Endothelial cell of umbilical vein (primary cell): ENCODE data around the gene DLGAP4. TPM values are rescaled to one million over a fixed set of nuclear protein-coding genes. Genes with fewer than 3 reads are reported as not detected.

ENCODE experiments used
- BruUV-seq: library from RNA; stranded (reverse); fragments of 400-500 nt; replicated peaks from 2 replicates; lab custom pipeline; 2021; lab: Mats Ljungman, UMichigan
- CTCF ChIA-PET: fragments of 300-600, 350-600 bp; sonication (Branson Sonifier 250); formaldehyde crosslinking; loops from one replicate; lab custom pipeline; 2021; ENCODE audit warnings: antibody characterized with exemption, inconsistent platforms; lab: Charles Lee
- POLR2A ChIA-PET: fragments of 300-600, 350-600 bp; sonication (Branson Sonifier 250); formaldehyde crosslinking; loops from one replicate; lab custom pipeline; 2021; ENCODE audit warnings: antibody characterized with exemption, inconsistent platforms; lab: Charles Lee
- DNase-seq: peaks from one replicate; pipeline ENCODE4 v3.0.0-alpha.2; 2011; ENCODE audit warnings: low read depth, low spot score
- FAIRE-seq: peaks from 2 replicates; lab custom pipeline; 2011; peaks lifted over from hg19 to GRCh38; lab: Jason Lieb, UNC
- H2AFZ ChIP-seq: 2 replicates; pipeline ENCODE4 v1.6.0; 2012; ENCODE audit warnings: low read depth, low read length, control low read depth, inconsistent platforms
- H3K27ac ChIP-seq: 2 replicates; pipeline ENCODE4 v1.5.1; 2011; ENCODE audit warnings: low read depth, mild to moderate bottlenecking, control low read depth, low read length, moderate library complexity; ENCODE audit not compliant: insufficient read depth
- H3K27me3 ChIP-seq, 2 experiments: 2 replicates each; pipeline versions ENCODE4 v1.6.0 to v1.6.1; 2011; ENCODE audit warnings: low read length in 2 of 2, mixed read lengths in 1 of 2; ENCODE audit not compliant: control insufficient read depth in 2 of 2, insufficient read depth in 2 of 2
- H3K36me3 ChIP-seq, 2 experiments: 2 replicates in 1 of 2; 3 replicates in 1 of 2; pipeline ENCODE4 v1.5.1; 2011; ENCODE audit warnings: low read length in 2 of 2, mild to moderate bottlenecking in 1 of 2, moderate library complexity in 1 of 2; ENCODE audit not compliant: control insufficient read depth in 2 of 2, insufficient read depth in 2 of 2; ENCODE audit errors: extremely low read depth in 1 of 2
- H3K4me1 ChIP-seq: 3 replicates; pipeline ENCODE4 v1.5.1; 2011; ENCODE audit warnings: mild to moderate bottlenecking, low read length; ENCODE audit not compliant: control insufficient read depth, insufficient read depth; ENCODE audit errors: extremely low read depth
- H3K4me2 ChIP-seq: 2 replicates; pipeline ENCODE4 v1.6.1; 2011; ENCODE audit warnings: low read length, control low read depth, mixed read lengths; ENCODE audit not compliant: insufficient read depth
- H3K4me3 ChIP-seq, 3 experiments: fragments of 200-600 bp in 1 of 3; sonication (generic), shearing (Covaris generic) in 1 of 3; replicated peaks in 1 of 3; 2 replicates each; pipeline ENCODE4 v1.5.1; 2011 to 2016; ENCODE audit warnings: control low read depth in 3 of 3, low read length in 3 of 3, mild to moderate bottlenecking in 2 of 3, inconsistent platforms in 1 of 3, low read depth in 1 of 3, moderate library complexity in 1 of 3; ENCODE audit not compliant: insufficient read depth in 1 of 3
- H3K79me2 ChIP-seq: 2 replicates; pipeline ENCODE4 v1.6.0; 2012; ENCODE audit warnings: low read length, inconsistent platforms; ENCODE audit not compliant: control insufficient read depth, insufficient read depth
- H3K9ac ChIP-seq: replicated peaks from 2 replicates; pipeline ENCODE3; 2011; ENCODE audit warnings: low read length, control low read depth; ENCODE audit not compliant: insufficient read depth; ENCODE audit errors: extremely low read depth
- H3K9me1 ChIP-seq: replicated peaks from 3 replicates; pipeline ENCODE4 v1.6.0; 2011; ENCODE audit warnings: mild to moderate bottlenecking, low read length; ENCODE audit not compliant: control insufficient read depth, insufficient read depth; ENCODE audit errors: extremely low read depth
- H3K9me3 ChIP-seq: replicated peaks from 2 replicates; pipeline ENCODE4 v1.5.1; 2012; ENCODE audit warnings: low read length, inconsistent platforms; ENCODE audit not compliant: control insufficient read depth, insufficient read depth
- H4K20me1 ChIP-seq: replicated peaks from 2 replicates; pipeline ENCODE3; 2011; ENCODE audit warnings: mild to moderate bottlenecking, low read length; ENCODE audit not compliant: control insufficient read depth, insufficient read depth; ENCODE audit errors: extremely low read depth
- CTCF ChIP-seq, 2 donors: IDR thresholded peaks; 1 replicate in 1 of 2; 2 replicates in 1 of 2; pipeline ENCODE4 v1.5.1; 2011; ENCODE audit warnings: low read length in 2 of 2, mild to moderate bottlenecking in 2 of 2, moderate library complexity in 2 of 2, control low read depth in 1 of 2, inconsistent platforms in 1 of 2, low read depth in 1 of 2; ENCODE audit not compliant: insufficient read depth in 1 of 2; ENCODE audit errors: extremely low read depth in 1 of 2
- FOS ChIP-seq: IDR thresholded peaks from 2 replicates; pipeline ENCODE4 v1.6.1; 2011; ENCODE audit warnings: mild to moderate bottlenecking, low read length, moderate library complexity, borderline replicate concordance; ENCODE audit not compliant: insufficient read depth
- MYC ChIP-seq: IDR thresholded peaks from one replicate; pipeline ENCODE4 v1.6.1; 2011; ENCODE audit warnings: mild to moderate bottlenecking, low read depth, low read length
- POLR2AphosphoS5 ChIP-seq: IDR thresholded peaks from 2 replicates; pipeline ENCODE4 v1.6.1; 2012; ENCODE audit warnings: low read depth, mild to moderate bottlenecking, control low read depth, low read length, moderate library complexity; ENCODE audit not compliant: insufficient read depth
- dilution Hi-C: fragments of 300-500 bp; cut with MboI; formaldehyde crosslinking; loops from one replicate; pipeline ENCODE4 v1.15.0; 2019; ENCODE audit warnings: low sequenced_read_pairs; ENCODE audit not compliant: extremely low pct_ligation_motif_present
- intact Hi-C: fragments of 100-400 bp; cut with micrococcal nuclease; formaldehyde crosslinking; loops from one replicate; pipeline ENCODE4 v1.10.0; 2022
- polyA plus RNA-seq, 4 experiments: library from polyadenylated mRNA; depleted of rRNA in 3 of 4; stranded (reverse) in 3 of 4; unstranded in 1 of 4; fragments of >200 nt; gene quantifications; 2 replicates each; pipeline versions ENCODE4 v1.2.1 to v1.2.3, GENCODE V29; 2011 to 2012; ENCODE audit warnings: missing spikeins in 1 of 4
- total RNA-seq: library from RNA; stranded (reverse); gene quantifications from 2 replicates; pipeline ENCODE4 v1.2.3, GENCODE V29; 2021

DLGAP4 gene
- total and polyA plus RNA-seq, 2 donors (not counting 3 experiments of a cell fraction or from before 2014, with no cell fraction given), result 57.5 to 125 TPM

GRCh38 chr20:36391456-36391855, 85.3 kb downstream of the DLGAP4 start:
- POLR2A ChIA-PET, result no interaction called here

More at GRCh38 chr20:36391456-36391855, 85.3 kb downstream of the DLGAP4 start:
- Histone ChIP-seq H3K4me2 (no peak overlapping the region), H3K9me1 (no peaks in the 10 kb centered on the region), H3K36me3 (no peaks in the 10 kb centered on the region), H3K79me2 (no peaks in the 10 kb centered on the region), H2AFZ (no peak overlapping the region), H3K4me3 (no peak overlapping the region), H3K27me3 (peaks cover 0 to 3% of the 10 kb centered on the region in 2 experiments), H3K9ac (no peak overlapping the region), H3K27ac (no peak overlapping the region), H3K9me3 (no peaks in the 10 kb centered on the region), H4K20me1 (no peaks in the 10 kb centered on the region), H3K4me1 (no peaks in the 10 kb centered on the region)
- dilution Hi-C loops (no loop called here), intact Hi-C loops (loop anchor here (10.0 kb wide), 1 partner anchor 117 kb away; no protein-coding TSS in a partner anchor)
- no peak for FAIRE-seq
- CTCF ChIA-PET, result interaction anchor here (1.2 to 2.8 kb wide), 5 partner anchors 8 to 189 kb away, joined by 3 to 11 read pairs (median 4); no protein-coding TSS in a partner anchor
- TF ChIP-seq MYC (no peak), POLR2AphosphoS5 (no peak), CTCF (IDR thresholded peaks at IDR 0.05; ENCODE audit: extremely low read depth in 1 of 2, insufficient read depth in 1 of 2, low read depth in 1 of 2, low read length in 2 of 2) (no peak), FOS (peak; percentile 14)
- no peak for DNase-seq
- BruUV-seq, result no TSS peak
